Epithelial cell of umbilical artery (primary cell): Measurements from ENCODE around the gene CLEC7A. TPM values are rescaled to one million over a fixed set of nuclear protein-coding genes. Genes with fewer than 3 reads are reported as not detected.

Experiments used
- total RNA-seq: library from RNA; depleted of rRNA; stranded (reverse); fragments of >200 nt; gene quantifications from 2 replicates; pipeline ENCODE4 v1.2.3, GENCODE V29; 2014

Gene CLEC7A
- 0.46 TPM in 1 of 2 replicates, not detected in the other for total RNA-seq

DNA sequence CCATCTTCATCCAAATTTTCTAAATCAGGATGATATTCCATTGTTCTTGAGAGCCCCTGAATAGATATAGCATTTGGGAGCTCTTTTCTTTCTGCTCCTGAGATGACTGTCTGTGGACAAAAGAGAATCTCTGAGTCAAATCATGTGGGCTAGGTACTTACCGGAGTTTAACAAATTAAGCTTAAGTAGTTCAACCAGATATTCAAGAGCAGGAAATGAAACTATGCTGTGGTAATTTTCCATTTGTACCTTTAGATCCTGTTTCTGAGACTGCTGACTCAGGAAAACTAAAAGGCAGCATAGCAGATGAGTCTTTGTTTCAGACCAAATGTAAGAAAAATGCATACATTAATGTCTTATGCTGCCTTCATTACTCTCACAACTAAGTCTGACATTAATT is at the start of gene CLEC7A:
TSS of gene CLEC7A (minus strand) at position 158 of the 400 bp plus-strand sequence. CDS start at position 41, 117 bp downstream.

DNA sequence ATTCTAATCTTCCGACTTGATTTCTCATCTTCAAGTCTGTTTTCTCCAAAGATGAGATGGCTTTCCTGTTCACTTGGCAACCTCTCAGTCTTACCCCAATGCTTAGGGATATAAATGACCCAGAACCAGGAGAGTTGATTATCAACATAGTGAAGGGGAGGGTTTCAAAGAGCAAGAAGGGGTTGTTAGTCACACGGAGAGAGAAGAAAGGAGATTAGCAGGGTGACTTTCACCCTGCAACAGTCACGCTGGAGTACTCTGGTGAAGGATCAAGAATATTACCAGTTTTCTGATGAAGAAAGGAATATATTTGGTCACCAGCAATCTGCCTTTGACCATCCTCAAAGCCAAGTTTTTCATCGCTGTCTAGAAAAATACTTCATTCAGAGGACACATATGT is 48.8 kb upstream of the CLEC7A start, which contains the start of gene TMEM52B:
TSS of gene TMEM52B (plus strand) at position 212 of the 400 bp plus-strand sequence. CDS start 543 bp downstream, outside the sequence.

DNA sequence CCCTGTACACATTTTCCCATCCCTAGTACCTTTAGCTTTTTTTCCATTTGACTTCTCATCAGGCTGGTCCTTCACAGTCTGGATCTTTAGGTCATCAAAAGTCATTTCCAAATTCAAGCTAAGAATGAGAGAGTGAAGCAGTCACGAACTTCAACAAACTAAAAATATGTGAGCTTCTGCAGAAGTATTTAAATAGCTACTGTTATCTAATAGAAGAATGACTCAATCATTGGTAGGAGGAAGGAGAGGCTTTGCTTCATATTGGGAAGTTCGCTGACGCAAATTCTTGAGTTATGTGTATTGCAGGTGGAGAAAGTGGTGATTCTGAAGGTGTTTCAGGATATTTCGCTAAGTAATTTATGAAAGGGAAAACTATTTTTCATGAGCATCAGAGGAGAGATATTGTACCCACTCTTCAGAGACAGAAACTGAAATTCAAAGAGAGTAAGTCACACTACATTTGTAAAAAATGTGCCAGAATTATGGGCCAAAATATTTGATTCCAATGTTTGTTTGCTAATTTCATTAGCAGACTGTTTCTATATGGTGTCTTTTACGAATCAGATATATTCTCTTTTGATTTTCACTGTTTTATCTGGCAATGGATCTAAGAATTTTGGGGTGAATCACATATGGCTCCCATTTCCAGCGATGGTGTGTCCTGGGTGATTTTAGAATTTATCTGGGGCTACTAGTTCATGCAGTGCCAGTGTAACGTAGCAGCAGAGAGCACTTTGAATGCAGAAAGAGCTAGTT is 42.2 kb upstream of the CLEC7A start, which contains the start of gene OLR1:
TSS of gene OLR1 (minus strand) at position 160 of the 756 bp plus-strand sequence. CDS start at position 105, 55 bp downstream.

GRCh38 chr12:10098791-10099190 is 31.2 kb downstream of the CLEC7A start, which contains the start of gene CLEC1A:
CLEC1A (minus strand) TSS chr12:10098985; CDS start chr12:10098922, 63 bp downstream.

Other genes starting within 250 kb of the CLEC7A start
- gene KLRF2, start 248.7 kb downstream of the CLEC7A start, total RNA-seq: not detected in 2 replicates
- gene CLEC2A, start 197.8 kb downstream of the CLEC7A start, total RNA-seq: not detected in 2 replicates
- not detected in 2 replicates for gene CLEC12A, start 158.8 kb downstream of the CLEC7A start, total RNA-seq
- gene CLEC1B, start 131.1 kb downstream of the CLEC7A start, total RNA-seq: not detected in 2 replicates
- gene CLEC12B, start 119.6 kb downstream of the CLEC7A start, total RNA-seq: 0.32 and 0.46 TPM in 2 replicates
- gene CLEC9A, start 99.5 kb downstream of the CLEC7A start, total RNA-seq: not detected in 2 replicates
- 18.7 and 24.4 TPM in 2 replicates for gene CLEC1A, start 31.2 kb downstream of the CLEC7A start, total RNA-seq
- gene OLR1, start 41.9 kb upstream of the CLEC7A start, total RNA-seq: not detected in 2 replicates
- gene TMEM52B, start 48.8 kb upstream of the CLEC7A start, total RNA-seq: not detected in 2 replicates
- 38.8 and 46.4 TPM in 2 replicates for gene GABARAPL1, start 82.7 kb upstream of the CLEC7A start, total RNA-seq
- gene KLRD1, start 177.7 kb upstream of the CLEC7A start, total RNA-seq: under 0.01 and 0.30 TPM in 2 replicates